ENCODE results near the gene LAMC2. TPM values are rescaled to one million over a fixed set of nuclear protein-coding genes. Genes with fewer than 3 reads are reported as not detected.

The LAMC2 gene
- total and polyA plus RNA-seq, 2 of the 13 experiments (the other 11 are each of a cell fraction or from before 2014, with no cell fraction given), result 0.03 TPM; not detected in 1

DNA sequence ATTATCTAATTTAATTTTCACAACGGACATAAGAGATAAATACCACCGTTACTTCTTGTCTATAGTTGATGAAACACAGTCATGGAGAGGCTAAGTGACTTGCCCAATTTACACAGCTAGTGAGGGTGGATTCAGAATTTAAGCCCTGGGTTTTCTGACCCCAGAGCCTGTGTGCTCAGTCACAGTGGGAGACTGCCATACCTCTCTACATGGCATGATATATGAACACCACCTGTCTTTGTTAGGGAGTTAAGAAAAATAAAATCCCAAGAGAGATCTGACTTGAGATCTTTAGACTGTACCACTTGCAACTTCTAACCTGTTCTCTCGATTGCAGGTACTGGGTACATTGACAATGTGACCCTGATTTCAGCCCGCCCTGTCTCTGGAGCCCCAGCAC lies 40.3 kb downstream of the LAMC2 start:
- WGBS (ENCODE audit: low lambda C conversion rate), result 7% methylated on average over 3 of the region's 4 CpGs
- BruUV-seq (replicated peaks), result no TSS peak
- ChIA-PET CTCF (ENCODE audit: low intra/inter-chr PET ratio, low total read pairs) (no interaction called here), POLR2A (no interaction called here)
- peaks cover 20% of the 10 kb centered on the region for H3K4me1 ChIP-seq (ENCODE audit: insufficient read depth, low read length)
- no peaks in the 10 kb centered on the region for H4K20me1 ChIP-seq (ENCODE audit: insufficient read depth, low read length)
- no peaks in the 10 kb centered on the region for H3K79me2 ChIP-seq (ENCODE audit: insufficient read depth, low read length)
- no peaks in the 10 kb centered on the region for H3K36me3 ChIP-seq (replicated peaks in 1 of 2; ENCODE audit: control insufficient read depth in 1 of 2, insufficient read depth in 2 of 2, low read length in 2 of 2)
- H3K9me3 ChIP-seq (ENCODE audit: low read length), result no peaks in the 10 kb centered on the region
- no peak for FAIRE-seq
- TF ChIP-seq KDM5A (IDR thresholded peaks at IDR 0.05; ENCODE audit: borderline replicate concordance, low read length) (no peak), ZNF777 (CRISPR knock-in tag; IDR thresholded peaks at IDR 0.05) (no peak), ZC3H13 (CRISPR knock-in tag; IDR thresholded peaks at IDR 0.05) (no peak), TBX3 (IDR thresholded peaks at IDR 0.05; ENCODE audit: borderline replicate concordance) (no peak), RFX1 (IDR thresholded peaks at IDR 0.05) (no peak), ZFP41 (CRISPR knock-in tag; IDR thresholded peaks at IDR 0.05; ENCODE audit: borderline replicate concordance) (no peak), DMAP1 (CRISPR knock-in tag; IDR thresholded peaks at IDR 0.05) (no peak), ZNF839 (CRISPR knock-in tag; IDR thresholded peaks at IDR 0.05; ENCODE audit: borderline replicate concordance) (no peak), KLF16 (CRISPR knock-in tag; IDR thresholded peaks at IDR 0.05) (no peak), ZNF572 (CRISPR knock-in tag; IDR thresholded peaks at IDR 0.05) (no peak), CEBPB (IDR thresholded peaks at IDR 0.05; ENCODE audit: borderline replicate concordance, low read depth, low read length) (no peak), SAFB2 (CRISPR knock-in tag; IDR thresholded peaks at IDR 0.05; ENCODE audit: borderline replicate concordance, low read depth) (no peak), THAP11 (CRISPR knock-in tag; IDR thresholded peaks at IDR 0.05) (no peak), ZMYM4 (CRISPR knock-in tag; IDR thresholded peaks at IDR 0.05) (no peak), ZNF350 (CRISPR knock-in tag; IDR thresholded peaks at IDR 0.05; ENCODE audit: borderline replicate concordance, low read depth) (no peak), SSRP1 (CRISPR knock-in tag; IDR thresholded peaks at IDR 0.05) (no peak)
- TF ChIP-seq, protein P1, sequence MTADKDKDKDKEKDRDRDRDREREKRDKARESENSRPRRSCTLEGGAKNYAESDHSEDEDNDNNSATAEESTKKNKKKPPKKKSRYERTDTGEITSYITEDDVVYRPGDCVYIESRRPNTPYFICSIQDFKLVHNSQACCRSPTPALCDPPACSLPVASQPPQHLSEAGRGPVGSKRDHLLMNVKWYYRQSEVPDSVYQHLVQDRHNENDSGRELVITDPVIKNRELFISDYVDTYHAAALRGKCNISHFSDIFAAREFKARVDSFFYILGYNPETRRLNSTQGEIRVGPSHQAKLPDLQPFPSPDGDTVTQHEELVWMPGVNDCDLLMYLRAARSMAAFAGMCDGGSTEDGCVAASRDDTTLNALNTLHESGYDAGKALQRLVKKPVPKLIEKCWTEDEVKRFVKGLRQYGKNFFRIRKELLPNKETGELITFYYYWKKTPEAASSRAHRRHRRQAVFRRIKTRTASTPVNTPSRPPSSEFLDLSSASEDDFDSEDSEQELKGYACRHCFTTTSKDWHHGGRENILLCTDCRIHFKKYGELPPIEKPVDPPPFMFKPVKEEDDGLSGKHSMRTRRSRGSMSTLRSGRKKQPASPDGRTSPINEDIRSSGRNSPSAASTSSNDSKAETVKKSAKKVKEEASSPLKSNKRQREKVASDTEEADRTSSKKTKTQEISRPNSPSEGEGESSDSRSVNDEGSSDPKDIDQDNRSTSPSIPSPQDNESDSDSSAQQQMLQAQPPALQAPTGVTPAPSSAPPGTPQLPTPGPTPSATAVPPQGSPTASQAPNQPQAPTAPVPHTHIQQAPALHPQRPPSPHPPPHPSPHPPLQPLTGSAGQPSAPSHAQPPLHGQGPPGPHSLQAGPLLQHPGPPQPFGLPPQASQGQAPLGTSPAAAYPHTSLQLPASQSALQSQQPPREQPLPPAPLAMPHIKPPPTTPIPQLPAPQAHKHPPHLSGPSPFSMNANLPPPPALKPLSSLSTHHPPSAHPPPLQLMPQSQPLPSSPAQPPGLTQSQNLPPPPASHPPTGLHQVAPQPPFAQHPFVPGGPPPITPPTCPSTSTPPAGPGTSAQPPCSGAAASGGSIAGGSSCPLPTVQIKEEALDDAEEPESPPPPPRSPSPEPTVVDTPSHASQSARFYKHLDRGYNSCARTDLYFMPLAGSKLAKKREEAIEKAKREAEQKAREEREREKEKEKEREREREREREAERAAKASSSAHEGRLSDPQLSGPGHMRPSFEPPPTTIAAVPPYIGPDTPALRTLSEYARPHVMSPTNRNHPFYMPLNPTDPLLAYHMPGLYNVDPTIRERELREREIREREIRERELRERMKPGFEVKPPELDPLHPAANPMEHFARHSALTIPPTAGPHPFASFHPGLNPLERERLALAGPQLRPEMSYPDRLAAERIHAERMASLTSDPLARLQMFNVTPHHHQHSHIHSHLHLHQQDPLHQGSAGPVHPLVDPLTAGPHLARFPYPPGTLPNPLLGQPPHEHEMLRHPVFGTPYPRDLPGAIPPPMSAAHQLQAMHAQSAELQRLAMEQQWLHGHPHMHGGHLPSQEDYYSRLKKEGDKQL (CRISPR knock-in tag; IDR thresholded peaks at IDR 0.05; ENCODE audit: low read depth), result no peak
- TF ChIP-seq, protein P2, sequence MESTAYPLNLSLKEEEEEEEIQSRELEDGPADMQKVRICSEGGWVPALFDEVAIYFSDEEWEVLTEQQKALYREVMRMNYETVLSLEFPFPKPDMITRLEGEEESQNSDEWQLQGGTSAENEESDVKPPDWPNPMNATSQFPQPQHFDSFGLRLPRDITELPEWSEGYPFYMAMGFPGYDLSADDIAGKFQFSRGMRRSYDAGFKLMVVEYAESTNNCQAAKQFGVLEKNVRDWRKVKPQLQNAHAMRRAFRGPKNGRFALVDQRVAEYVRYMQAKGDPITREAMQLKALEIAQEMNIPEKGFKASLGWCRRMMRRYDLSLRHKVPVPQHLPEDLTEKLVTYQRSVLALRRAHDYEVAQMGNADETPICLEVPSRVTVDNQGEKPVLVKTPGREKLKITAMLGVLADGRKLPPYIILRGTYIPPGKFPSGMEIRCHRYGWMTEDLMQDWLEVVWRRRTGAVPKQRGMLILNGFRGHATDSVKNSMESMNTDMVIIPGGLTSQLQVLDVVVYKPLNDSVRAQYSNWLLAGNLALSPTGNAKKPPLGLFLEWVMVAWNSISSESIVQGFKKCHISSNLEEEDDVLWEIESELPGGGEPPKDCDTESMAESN (CRISPR knock-in tag; conservative IDR thresholded peaks at IDR 0.05), result no peak
- TF ChIP-seq, protein P3, sequence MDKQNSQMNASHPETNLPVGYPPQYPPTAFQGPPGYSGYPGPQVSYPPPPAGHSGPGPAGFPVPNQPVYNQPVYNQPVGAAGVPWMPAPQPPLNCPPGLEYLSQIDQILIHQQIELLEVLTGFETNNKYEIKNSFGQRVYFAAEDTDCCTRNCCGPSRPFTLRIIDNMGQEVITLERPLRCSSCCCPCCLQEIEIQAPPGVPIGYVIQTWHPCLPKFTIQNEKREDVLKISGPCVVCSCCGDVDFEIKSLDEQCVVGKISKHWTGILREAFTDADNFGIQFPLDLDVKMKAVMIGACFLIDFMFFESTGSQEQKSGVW (CRISPR knock-in tag; IDR thresholded peaks at IDR 0.05; ENCODE audit: borderline replicate concordance), result no peak
- H3K9ac ChIP-seq (ENCODE audit: insufficient read depth, low read depth, low read length), result no peak overlapping the region
- intact Hi-C loops (cut with micrococcal nuclease; ENCODE audit: unreplicated experiment), result loop anchor here (5.0 kb wide), 1 partner anchor 204 kb away; the partner anchor contains the start of gene LAMC1
- no peak overlapping the region for H3K4me3 ChIP-seq (replicated peaks in 1 of 3; ENCODE audit: insufficient read depth in 1 of 3, low read depth in 2 of 3, low read length in 3 of 3)
- H3K27me3 ChIP-seq (ENCODE audit: control insufficient read depth in 1 of 2, insufficient read depth in 2 of 2, low read length in 2 of 2), result 0 out of 5 replicates have a peak, but pooled peaks cover 0 to 11% of the 10 kb centered on the region in 2 experiments
- DNase-seq (ENCODE audit: low spot score), result no peak
- no peak overlapping the region for H2AFZ ChIP-seq (ENCODE audit: low read length)
- ATAC-seq, result no peak
- H3K4me2 ChIP-seq (ENCODE audit: low read depth, low read length), result no peak overlapping the region
- H3K27ac ChIP-seq (ENCODE audit: extremely low read length, insufficient read depth, low read length), result no peak overlapping the region
- in situ Hi-C loops (cut with HindIII; ENCODE audit: extremely low pct_ligation_motif_present, low pct_unique_long_range_greater_than_20kb), result loop anchor here (5.0 kb wide), 1 partner anchor 264 kb away; no protein-coding TSS in a partner anchor
